ENCODE data around the gene GPR135.

DNA sequence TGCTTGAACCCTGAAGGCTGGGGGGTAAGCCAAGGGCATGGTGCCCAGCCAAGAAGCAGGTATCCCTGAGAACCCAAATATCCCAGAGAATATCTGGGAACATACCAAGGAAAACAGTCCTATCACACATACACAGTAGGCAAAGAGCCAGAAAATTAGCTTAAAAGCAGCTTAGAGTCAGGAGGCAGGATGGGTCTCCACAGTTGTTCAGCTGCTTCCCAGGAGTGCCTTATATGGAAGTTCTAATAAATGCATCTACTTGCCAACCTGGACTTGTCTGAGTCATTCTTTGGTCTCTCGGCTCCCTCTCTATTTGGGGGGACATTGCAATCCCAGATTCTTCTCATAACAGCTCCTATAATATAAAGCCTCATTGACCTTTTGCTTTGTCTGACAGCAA lies 9.0 kb upstream of the GPR135 start:
- TF ChIP-seq POLR2AphosphoS5 (IDR thresholded peaks at IDR 0.05) (no peak), EP300 (IDR thresholded peaks at IDR 0.05; ENCODE audit: low read depth) (no peak)
- TF ChIP-seq, protein P1, sequence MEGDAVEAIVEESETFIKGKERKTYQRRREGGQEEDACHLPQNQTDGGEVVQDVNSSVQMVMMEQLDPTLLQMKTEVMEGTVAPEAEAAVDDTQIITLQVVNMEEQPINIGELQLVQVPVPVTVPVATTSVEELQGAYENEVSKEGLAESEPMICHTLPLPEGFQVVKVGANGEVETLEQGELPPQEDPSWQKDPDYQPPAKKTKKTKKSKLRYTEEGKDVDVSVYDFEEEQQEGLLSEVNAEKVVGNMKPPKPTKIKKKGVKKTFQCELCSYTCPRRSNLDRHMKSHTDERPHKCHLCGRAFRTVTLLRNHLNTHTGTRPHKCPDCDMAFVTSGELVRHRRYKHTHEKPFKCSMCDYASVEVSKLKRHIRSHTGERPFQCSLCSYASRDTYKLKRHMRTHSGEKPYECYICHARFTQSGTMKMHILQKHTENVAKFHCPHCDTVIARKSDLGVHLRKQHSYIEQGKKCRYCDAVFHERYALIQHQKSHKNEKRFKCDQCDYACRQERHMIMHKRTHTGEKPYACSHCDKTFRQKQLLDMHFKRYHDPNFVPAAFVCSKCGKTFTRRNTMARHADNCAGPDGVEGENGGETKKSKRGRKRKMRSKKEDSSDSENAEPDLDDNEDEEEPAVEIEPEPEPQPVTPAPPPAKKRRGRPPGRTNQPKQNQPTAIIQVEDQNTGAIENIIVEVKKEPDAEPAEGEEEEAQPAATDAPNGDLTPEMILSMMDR (IDR thresholded peaks at IDR 0.05), result no peak
